ENCODE data around the gene HES7.

Gene HES7

GRCh38 chr17:8155231-8155995, 31.5 kb upstream of the HES7 start:
- DNase-seq (ENCODE audit: low read depth, low spot score), result no peak

GRCh38 chr17:8154608-8155155, 30.8 kb upstream of the HES7 start:
- no peak for DNase-seq (ENCODE audit: low read depth, low spot score)

- peak; percentile 99 for DNase-seq (ENCODE audit: low read depth, low spot score)
These were observed 30.2 kb upstream of the HES7 start for GRCh38 chr17:8153957-8154607.

GRCh38 chr17:8153525-8153956, 29.6 kb upstream of the HES7 start:
- no peak for DNase-seq (ENCODE audit: low read depth, low spot score)

GRCh38 chr17:8153031-8153451, 29.1 kb upstream of the HES7 start:
- DNase-seq (ENCODE audit: low read depth, low spot score), result no peak

GRCh38 chr17:8152112-8152775, 28.3 kb upstream of the HES7 start, which contains the start of gene PER1:
TSS of gene PER1 (minus strand) at chr17:8152404. CDS start at chr17:8150706, 1,698 bp downstream.
- no peak for DNase-seq (ENCODE audit: low read depth, low spot score)

GRCh38 chr17:8151641-8152111, 27.8 kb upstream of the HES7 start:
- no peak for DNase-seq (ENCODE audit: low read depth, low spot score)

- no peak for DNase-seq (ENCODE audit: low read depth, low spot score)
These were observed 27.3 kb upstream of the HES7 start for GRCh38 chr17:8151120-8151640.

- no peak for DNase-seq (ENCODE audit: low read depth, low spot score)
These were observed 26.6 kb upstream of the HES7 start for GRCh38 chr17:8150194-8151119.

GRCh38 chr17:8149419-8150193, 25.7 kb upstream of the HES7 start:
- no peak for DNase-seq (ENCODE audit: low read depth, low spot score)

GRCh38 chr17:8148560-8148959, 24.7 kb upstream of the HES7 start:
- DNase-seq (ENCODE audit: low read depth, low spot score), result no peak

GRCh38 chr17:8147805-8148404, 24.0 kb upstream of the HES7 start:
- DNase-seq (ENCODE audit: low read depth, low spot score), result no peak

GRCh38 chr17:8147141-8147804, 23.4 kb upstream of the HES7 start:
- DNase-seq (ENCODE audit: low read depth, low spot score), result no peak

- no peak for DNase-seq (ENCODE audit: low read depth, low spot score)
These were observed 22.7 kb upstream of the HES7 start for GRCh38 chr17:8146381-8147140.

GRCh38 chr17:8145811-8146210, 21.9 kb upstream of the HES7 start:
- DNase-seq (ENCODE audit: low read depth, low spot score), result no peak

GRCh38 chr17:8144401-8145231, 20.7 kb upstream of the HES7 start:
- no peak for DNase-seq (ENCODE audit: low read depth, low spot score)

Data from smooth muscle cell of the brain vasculature (primary cell).